A549 (cell line): ENCODE results near the gene ENTPD2.

Experiments used
- EP300 ChIP-seq, 2 experiments: fragments of >200 bp; sonication (Bioruptor Twin); formaldehyde crosslinking; IDR thresholded peaks; 2 replicates in 1 of 2; 3 replicates in 1 of 2; pipeline ENCODE4 v1.6.1; 2016 to 2017
- HOXB5 ChIP-seq: fragments of 250-450 bp; sonication (Bioruptor Pico); IDR thresholded peaks from 2 replicates; pipeline ENCODE4 v1.5.0; 2020; ENCODE audit warnings: mild to moderate bottlenecking, moderate library complexity
- JUN ChIP-seq, 2 experiments: fragments of >200 bp; sonication (Bioruptor Twin); formaldehyde crosslinking; IDR thresholded peaks; 2 replicates in 1 of 2; 3 replicates in 1 of 2; pipeline ENCODE4 v1.6.1; 2016 to 2017
- MAFK ChIP-seq: fragments of 450-650 bp; IDR thresholded peaks from 2 replicates; pipeline ENCODE4 v1.6.1; 2014; ENCODE audit not compliant: partially characterized antibody
- POLR2A ChIP-seq: IDR thresholded peaks from 2 replicates; pipeline ENCODE4 v1.6.1; 2012; ENCODE audit warnings: mild to moderate bottlenecking, low read length
- TF ChIP-seq, protein P1 (sequence below): fragments of >200 bp; sonication (Bioruptor Twin); formaldehyde crosslinking; IDR thresholded peaks from 3 replicates; pipeline ENCODE4 v1.5.1; 2016
- TF ChIP-seq, protein P2 (sequence below): fragments of 250-450 bp; sonication (Bioruptor Pico); IDR thresholded peaks from 2 replicates; pipeline ENCODE4 v1.5.0; 2021; ENCODE audit warnings: mild to moderate bottlenecking, moderate library complexity, borderline replicate concordance
- TF ChIP-seq, protein P3 (sequence below): IDR thresholded peaks from 2 replicates; pipeline ENCODE4 v1.6.1; 2012

DNA sequence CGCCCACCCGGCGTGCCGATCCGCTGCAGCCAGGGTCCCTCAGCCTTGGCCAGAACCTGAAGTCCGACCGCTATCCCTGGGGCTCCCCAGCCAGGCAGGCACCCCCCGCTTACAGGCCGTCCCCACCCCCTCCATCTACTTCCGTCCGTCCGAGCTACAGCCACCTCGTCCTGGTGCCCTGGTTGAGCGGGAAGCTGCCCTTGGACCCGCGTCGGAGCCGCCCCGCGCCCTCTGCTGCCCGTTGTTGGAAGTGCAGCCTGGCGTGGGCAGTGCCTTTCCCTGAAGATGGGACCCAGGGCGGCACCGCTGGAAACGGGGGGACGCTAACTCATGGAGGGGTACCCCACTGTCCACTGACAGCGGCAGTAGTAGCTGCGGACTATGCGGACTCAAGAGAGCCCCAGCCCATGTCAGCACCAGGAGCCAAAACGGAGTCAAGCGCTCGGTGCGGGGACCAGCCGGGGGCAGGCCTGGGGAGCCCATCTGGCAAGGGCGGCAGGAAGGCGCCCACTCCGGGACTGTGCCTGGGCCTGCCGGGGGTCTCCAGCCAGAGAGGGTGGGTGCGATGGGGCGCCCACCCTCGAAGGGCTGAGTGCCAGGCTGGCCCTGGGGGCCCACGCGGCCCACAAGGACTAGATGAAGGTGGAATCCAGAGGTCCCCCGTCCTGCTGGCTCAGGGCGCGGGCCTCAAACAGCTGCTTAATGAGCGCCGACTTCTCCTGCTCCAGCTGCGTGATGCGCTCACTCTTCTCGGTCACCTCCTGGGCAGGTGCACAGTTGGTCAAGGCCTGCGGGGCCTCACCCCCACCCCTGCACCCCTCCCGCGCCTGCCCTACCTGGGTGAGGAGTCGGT lies 10.4 kb upstream of the ENTPD2 start:
- TF ChIP-seq, protein P1, sequence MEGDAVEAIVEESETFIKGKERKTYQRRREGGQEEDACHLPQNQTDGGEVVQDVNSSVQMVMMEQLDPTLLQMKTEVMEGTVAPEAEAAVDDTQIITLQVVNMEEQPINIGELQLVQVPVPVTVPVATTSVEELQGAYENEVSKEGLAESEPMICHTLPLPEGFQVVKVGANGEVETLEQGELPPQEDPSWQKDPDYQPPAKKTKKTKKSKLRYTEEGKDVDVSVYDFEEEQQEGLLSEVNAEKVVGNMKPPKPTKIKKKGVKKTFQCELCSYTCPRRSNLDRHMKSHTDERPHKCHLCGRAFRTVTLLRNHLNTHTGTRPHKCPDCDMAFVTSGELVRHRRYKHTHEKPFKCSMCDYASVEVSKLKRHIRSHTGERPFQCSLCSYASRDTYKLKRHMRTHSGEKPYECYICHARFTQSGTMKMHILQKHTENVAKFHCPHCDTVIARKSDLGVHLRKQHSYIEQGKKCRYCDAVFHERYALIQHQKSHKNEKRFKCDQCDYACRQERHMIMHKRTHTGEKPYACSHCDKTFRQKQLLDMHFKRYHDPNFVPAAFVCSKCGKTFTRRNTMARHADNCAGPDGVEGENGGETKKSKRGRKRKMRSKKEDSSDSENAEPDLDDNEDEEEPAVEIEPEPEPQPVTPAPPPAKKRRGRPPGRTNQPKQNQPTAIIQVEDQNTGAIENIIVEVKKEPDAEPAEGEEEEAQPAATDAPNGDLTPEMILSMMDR = peak; percentile 78
- TF ChIP-seq MAFK (no peak), EP300 (IDR thresholded peaks at IDR 0.05) (no peak), JUN (IDR thresholded peaks at IDR 0.05) (no peak), HOXB5 (CRISPR knock-in tag) (no peak), POLR2A (no peak)
- TF ChIP-seq, protein P2, sequence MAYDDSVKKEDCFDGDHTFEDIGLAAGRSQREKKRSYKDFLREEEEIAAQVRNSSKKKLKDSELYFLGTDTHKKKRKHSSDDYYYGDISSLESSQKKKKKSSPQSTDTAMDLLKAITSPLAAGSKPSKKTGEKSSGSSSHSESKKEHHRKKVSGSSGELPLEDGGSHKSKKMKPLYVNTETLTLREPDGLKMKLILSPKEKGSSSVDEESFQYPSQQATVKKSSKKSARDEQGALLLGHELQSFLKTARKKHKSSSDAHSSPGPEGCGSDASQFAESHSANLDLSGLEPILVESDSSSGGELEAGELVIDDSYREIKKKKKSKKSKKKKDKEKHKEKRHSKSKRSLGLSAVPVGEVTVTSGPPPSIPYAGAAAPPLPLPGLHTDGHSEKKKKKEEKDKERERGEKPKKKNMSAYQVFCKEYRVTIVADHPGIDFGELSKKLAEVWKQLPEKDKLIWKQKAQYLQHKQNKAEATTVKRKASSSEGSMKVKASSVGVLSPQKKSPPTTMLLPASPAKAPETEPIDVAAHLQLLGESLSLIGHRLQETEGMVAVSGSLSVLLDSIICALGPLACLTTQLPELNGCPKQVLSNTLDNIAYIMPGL (CRISPR knock-in tag) = no peak
- TF ChIP-seq, protein P3, sequence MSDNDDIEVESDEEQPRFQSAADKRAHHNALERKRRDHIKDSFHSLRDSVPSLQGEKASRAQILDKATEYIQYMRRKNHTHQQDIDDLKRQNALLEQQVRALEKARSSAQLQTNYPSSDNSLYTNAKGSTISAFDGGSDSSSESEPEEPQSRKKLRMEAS = peak; percentile 55; the same call in 1 of the 2 replicates
